ENCODE measurements around the gene RASA3.

- TF ChIP-seq ZNF274 (IDR thresholded peaks at IDR 0.05; ENCODE audit: insufficient read depth, insufficient read length) (no peak), ZBTB40 (IDR thresholded peaks at IDR 0.05; ENCODE audit: borderline replicate concordance) (no peak), RAD21 (IDR thresholded peaks at IDR 0.05; ENCODE audit: insufficient read depth, low read depth, low read length) (no peak), BMI1 (IDR thresholded peaks at IDR 0.05; ENCODE audit: borderline replicate concordance) (no peak)
Observed at GRCh38 chr13:113965968-113966884, 166.2 kb downstream of the RASA3 start.

Measured in GM12878 (cell line).